K562 treated with DMSO at 1 percent for 48 hours (cell line): Measurements from ENCODE around the gene PEX3. TPM values are rescaled to one million over a fixed set of nuclear protein-coding genes. Genes with fewer than 3 reads are reported as not detected.

ENCODE experiments used
- total RNA-seq: library from RNA; unstranded; fragments of 300-600 nt; gene quantifications from 2 replicates; pipeline ENCODE4 v1.2.3, GENCODE V29; 2022; ENCODE audit warnings: low replicate concordance; ENCODE audit errors: extremely low read depth

The PEX3 gene, protein sequence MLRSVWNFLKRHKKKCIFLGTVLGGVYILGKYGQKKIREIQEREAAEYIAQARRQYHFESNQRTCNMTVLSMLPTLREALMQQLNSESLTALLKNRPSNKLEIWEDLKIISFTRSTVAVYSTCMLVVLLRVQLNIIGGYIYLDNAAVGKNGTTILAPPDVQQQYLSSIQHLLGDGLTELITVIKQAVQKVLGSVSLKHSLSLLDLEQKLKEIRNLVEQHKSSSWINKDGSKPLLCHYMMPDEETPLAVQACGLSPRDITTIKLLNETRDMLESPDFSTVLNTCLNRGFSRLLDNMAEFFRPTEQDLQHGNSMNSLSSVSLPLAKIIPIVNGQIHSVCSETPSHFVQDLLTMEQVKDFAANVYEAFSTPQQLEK
- total RNA-seq, result not detected in 2 replicates

DNA sequence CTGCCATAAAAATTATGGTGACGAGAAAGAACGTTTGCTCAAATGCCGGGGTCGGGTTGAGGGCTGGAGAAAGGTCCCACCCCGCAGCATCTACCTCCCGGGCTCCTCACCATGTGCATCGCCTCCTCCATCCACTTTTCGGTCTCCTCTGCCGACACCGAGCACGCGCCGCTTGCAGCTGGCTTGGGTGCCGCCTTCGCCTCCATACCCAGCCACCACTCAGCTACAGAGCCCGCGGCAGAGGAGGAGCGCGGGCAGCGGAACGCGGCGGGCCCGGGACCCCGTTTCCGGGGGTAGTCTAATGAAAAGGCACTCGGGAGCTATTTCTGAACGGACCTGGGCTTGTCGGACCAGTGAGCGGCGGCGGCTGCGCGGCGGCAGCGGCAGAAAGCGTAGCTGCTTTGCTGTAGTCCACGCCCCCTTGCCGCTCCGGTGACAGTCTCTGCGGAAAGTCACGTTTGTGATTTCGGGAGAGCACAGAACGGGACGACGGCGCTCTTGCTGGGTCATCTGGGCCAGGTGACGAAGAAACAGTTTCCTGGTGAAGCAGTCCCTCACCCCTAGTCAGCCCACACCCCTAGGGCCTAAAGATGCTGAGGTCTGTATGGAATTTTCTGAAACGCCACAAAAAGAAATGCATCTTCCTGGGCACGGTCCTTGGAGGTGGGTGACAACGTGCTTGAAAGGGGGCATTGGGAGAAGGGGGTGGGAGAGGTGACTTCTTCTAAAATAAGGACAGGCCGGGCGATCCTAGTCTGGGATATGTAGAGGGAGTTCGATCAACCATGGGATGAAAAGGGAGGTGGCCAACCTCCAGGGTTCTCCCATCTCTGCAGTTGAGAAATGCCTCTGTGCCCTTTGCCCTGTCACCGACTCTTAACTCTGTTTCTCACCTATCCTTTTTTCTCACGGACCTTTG, at the start of gene PEX3, which contains the start of gene ADAT2:
PEX3 (plus strand) TSS at position 353 of the 919 bp plus-strand sequence; CDS start at position 591, 238 bp downstream.
ADAT2 (minus strand) TSS at position 243 of the 919 bp plus-strand sequence; CDS start at position 206, 37 bp downstream.

DNA sequence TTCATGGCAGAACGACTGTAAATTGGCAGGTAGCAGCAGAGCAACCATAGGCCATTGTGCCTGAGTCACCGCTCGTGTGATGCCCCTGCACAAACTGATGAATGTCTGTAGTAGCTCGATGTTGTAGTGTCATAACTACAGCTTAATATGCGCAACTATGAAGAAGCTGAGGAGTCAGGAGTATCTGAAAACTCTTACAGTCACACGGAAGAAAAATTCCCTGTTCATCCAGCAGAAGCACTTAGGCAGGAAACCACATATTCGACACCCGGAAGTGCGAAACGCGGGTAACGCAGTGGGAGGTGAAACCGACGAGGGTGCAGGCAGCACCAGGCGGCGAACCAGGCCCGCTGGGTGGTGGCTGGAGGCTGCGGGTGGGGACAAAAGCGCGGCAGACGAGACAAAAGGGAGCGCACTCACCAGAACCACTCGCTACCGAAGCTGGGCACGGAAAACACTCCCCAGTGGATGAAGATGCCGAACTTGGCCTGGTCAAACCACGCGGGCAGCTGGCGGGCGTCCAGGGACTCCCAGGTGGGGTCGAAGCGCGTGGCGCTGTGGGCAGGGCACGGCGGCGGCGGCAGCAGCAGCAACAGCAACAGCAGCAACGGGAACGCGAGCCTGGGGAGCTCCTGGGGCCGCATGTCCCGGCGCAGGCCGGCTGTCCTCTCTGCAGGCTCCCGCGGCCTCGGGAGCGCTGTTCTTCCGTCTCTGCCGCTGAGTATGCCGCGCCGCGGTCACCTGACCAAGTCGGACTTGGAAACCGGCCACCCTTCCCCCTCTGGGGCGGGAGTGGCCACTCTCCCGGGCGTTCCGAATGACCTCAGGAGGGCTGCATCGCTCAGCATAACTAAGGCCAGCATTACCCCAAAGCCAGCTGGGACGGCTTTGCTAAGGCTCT, 60.6 kb downstream of the PEX3 start, which contains the start of gene FUCA2:
FUCA2 (minus strand) TSS at position 730 of the 901 bp plus-strand sequence; CDS start at position 644, 86 bp downstream.

Other genes starting within 250 kb of the PEX3 start
- gene ADAT2, start 110 bp upstream of the PEX3 start, total RNA-seq, result not detected in 2 replicates
- not detected in 2 replicates for gene FUCA2, start 60.9 kb downstream of the PEX3 start, total RNA-seq
- gene PHACTR2, start 227.2 kb downstream of the PEX3 start, total RNA-seq, result not detected in 2 replicates